ENCODE measurements around the gene COL23A1. TPM values are rescaled to one million over a fixed set of nuclear protein-coding genes. Genes with fewer than 3 reads are reported as not detected.

The COL23A1 gene
- total and polyA plus RNA-seq, 4 donors = 0.36 to 1.5 (median 1.1) TPM; not detected in 1

DNA sequence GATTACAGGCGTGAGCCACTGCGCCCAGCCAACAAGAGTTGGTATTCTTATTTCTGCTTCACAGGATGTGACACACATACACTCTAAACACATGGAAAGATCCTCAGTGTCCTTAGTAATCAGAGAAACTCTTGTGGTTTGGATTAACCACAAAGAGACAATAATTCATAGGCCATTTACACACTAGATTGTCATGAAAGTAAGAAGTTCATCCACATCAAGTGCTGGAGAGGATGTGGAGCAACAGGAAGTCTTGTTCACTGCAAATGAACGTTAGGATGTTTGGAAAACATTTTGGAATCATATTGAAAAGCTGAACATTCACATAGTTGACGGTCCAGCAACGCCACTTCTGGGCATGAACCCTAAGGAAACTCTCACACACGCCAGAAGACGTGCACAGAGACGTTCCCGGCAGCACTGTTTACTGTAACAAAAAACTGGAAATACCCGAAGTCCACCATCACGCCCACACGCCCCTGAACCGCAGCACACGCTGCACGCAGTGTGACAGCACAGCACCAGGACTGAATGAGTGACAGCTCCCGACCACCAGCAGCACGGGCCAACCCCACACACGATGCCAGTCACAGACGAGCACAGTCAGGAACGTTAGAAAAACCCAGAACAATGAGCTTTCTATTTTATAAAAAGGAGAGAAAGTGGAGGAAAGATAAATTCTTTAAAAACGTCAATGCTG is 87.6 kb downstream of the COL23A1 start:
- H3K9me3 ChIP-seq (ENCODE audit: control insufficient read depth, low read length) = no peaks in the 10 kb centered on the region
- no peak for DNase-seq
- no peaks in the 10 kb centered on the region for H3K27me3 ChIP-seq (ENCODE audit: control insufficient read depth in 1 of 2, insufficient read depth in 2 of 2, low read length in 1 of 2)
- H3K27ac ChIP-seq (ENCODE audit: low read depth in 1 of 2, low read length in 2 of 2) = no peak overlapping the region
- WGBS, 2 donors = 87 to 89% methylated on average over 21 of the region's 21 CpGs
- intact Hi-C loops (cut with DNase I) = no loop called here
- no peak for ATAC-seq (ENCODE audit: low FRiP score)
- H3K36me3 ChIP-seq (ENCODE audit: control insufficient read depth in 1 of 2, insufficient read depth in 2 of 2, low read length in 1 of 2) = no peaks in the 10 kb centered on the region
- no peak overlapping the region for H3K4me3 ChIP-seq (ENCODE audit: low read length in 2 of 2)
- no peaks in the 10 kb centered on the region for H3K4me1 ChIP-seq (ENCODE audit: control insufficient read depth in 1 of 2, insufficient read depth in 2 of 2, low read length in 2 of 2)

GRCh38 chr5:178499352-178499751 is 90.8 kb downstream of the COL23A1 start:
- Histone ChIP-seq H3K9me3 (ENCODE audit: control insufficient read depth, low read length) (no peaks in the 10 kb centered on the region), H3K27me3 (ENCODE audit: control insufficient read depth in 1 of 2, insufficient read depth in 2 of 2, low read length in 1 of 2) (no peaks in the 10 kb centered on the region), H3K4me1 (ENCODE audit: control insufficient read depth in 1 of 2, insufficient read depth in 2 of 2, low read length in 2 of 2) (no peaks in the 10 kb centered on the region), H3K4me3 (ENCODE audit: low read length in 2 of 2) (no peak overlapping the region), H3K36me3 (ENCODE audit: control insufficient read depth in 1 of 2, insufficient read depth in 2 of 2, low read length in 1 of 2) (no peaks in the 10 kb centered on the region), H3K27ac (ENCODE audit: low read depth in 1 of 2, low read length in 2 of 2) (no peak overlapping the region)
- intact Hi-C loops (cut with DNase I) = no loop called here
- no peak for DNase-seq
- ATAC-seq (ENCODE audit: low FRiP score) = no peak
- 73 to 74% methylated on average over 6 of the region's 6 CpGs for WGBS, 2 donors

- peaks cover 4% of the 10 kb centered on the region for H3K9me3 ChIP-seq (ENCODE audit: control insufficient read depth, low read length)
- no peaks in the 10 kb centered on the region for H3K4me1 ChIP-seq (ENCODE audit: control insufficient read depth in 1 of 2, insufficient read depth in 2 of 2, low read length in 2 of 2)
- no peaks in the 10 kb centered on the region for H3K36me3 ChIP-seq (ENCODE audit: control insufficient read depth in 1 of 2, insufficient read depth in 2 of 2, low read length in 1 of 2)
- 35 to 53% methylated on average over 1 of the region's 1 CpG for WGBS, 2 donors
- intact Hi-C loops (cut with DNase I) = no loop called here
- DNase-seq (no peak), ATAC-seq (ENCODE audit: low FRiP score) (no peak)
- H3K27me3 ChIP-seq (ENCODE audit: control insufficient read depth in 1 of 2, insufficient read depth in 2 of 2, low read length in 1 of 2) = no peaks in the 10 kb centered on the region
- H3K4me3 ChIP-seq (ENCODE audit: low read length in 2 of 2) = no peak overlapping the region
- no peak overlapping the region for H3K27ac ChIP-seq (ENCODE audit: low read depth in 1 of 2, low read length in 2 of 2)
These were observed 93.6 kb downstream of the COL23A1 start for GRCh38 chr5:178496642-178497041.

DNA sequence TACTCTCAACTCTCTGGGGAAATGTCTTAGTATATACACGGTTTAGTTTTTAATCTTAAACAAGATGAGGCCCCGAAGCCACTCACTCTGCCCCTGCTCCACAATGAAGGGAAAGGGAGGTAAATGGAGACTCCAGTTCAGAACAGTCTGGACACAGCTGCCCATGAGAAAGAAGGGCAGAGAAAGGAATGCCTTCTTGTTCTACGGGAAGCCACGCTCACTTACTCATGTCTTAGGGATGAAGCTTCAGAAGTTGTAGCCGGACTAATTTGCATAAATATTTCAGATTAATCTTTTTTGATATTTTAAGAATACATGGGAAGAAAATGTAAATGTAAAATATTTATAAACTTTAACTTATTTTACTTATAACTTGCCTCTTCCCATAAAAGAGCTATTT is 94.0 kb downstream of the COL23A1 start:
- intact Hi-C loops (cut with DNase I) = no loop called here
- ATAC-seq (ENCODE audit: low FRiP score) = no peak
- WGBS, 2 donors = 84 to 88% methylated on average over 5 of the region's 5 CpGs
- no peaks in the 10 kb centered on the region for H3K36me3 ChIP-seq (ENCODE audit: control insufficient read depth in 1 of 2, insufficient read depth in 2 of 2, low read length in 1 of 2)
- peaks cover 4% of the 10 kb centered on the region for H3K9me3 ChIP-seq (ENCODE audit: control insufficient read depth, low read length)
- H3K27ac ChIP-seq (ENCODE audit: low read depth in 1 of 2, low read length in 2 of 2) = no peak overlapping the region
- no peak for DNase-seq
- H3K27me3 ChIP-seq (ENCODE audit: control insufficient read depth in 1 of 2, insufficient read depth in 2 of 2, low read length in 1 of 2) = no peaks in the 10 kb centered on the region
- H3K4me1 ChIP-seq (ENCODE audit: control insufficient read depth in 1 of 2, insufficient read depth in 2 of 2, low read length in 2 of 2) = no peaks in the 10 kb centered on the region
- H3K4me3 ChIP-seq (ENCODE audit: low read length in 2 of 2) = no peak overlapping the region

DNA sequence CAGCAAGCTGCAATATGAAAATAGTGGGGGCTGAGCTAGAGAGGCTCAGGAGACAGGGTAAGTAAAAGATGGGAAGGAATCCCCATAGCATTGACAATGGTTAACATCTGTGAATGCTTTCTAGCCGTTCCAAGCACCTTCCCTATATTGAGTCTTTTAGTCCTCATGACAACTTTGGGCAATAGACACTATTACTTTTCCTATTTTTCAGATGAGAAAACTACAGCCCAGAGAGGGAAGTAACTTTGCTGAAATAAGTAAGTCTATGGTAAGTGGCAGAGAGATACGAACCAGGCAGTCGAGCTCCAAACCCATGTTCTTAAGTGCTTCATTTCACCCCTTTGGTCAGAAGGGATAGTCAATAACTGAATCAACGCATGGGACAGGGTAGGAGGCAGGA is 94.5 kb downstream of the COL23A1 start:
- 93 to 94% methylated on average over 4 of the region's 4 CpGs for WGBS, 2 donors

DNA sequence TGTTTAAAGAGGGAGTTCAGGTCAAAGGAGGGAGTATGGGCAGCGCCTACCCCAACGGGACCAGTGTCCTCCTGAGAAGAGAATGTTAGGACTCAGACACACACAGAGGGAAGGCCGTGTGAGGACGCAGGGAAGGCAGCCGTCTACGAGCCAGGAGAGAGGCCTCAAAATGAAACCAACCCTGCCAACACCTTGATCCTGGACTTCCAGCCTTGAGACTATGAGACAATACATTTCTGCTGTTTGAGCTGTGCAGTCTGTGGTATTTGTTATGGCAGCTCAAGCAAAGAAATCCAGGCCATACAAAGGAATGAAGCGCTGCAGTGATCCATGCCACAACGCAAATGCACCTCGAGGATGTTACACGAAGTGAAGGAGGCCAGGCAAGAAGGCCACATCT is 97.9 kb downstream of the COL23A1 start:
- no peaks in the 10 kb centered on the region for H3K36me3 ChIP-seq (ENCODE audit: control insufficient read depth in 1 of 2, insufficient read depth in 2 of 2, low read length in 1 of 2)
- no peaks in the 10 kb centered on the region for H3K4me1 ChIP-seq (ENCODE audit: control insufficient read depth in 1 of 2, insufficient read depth in 2 of 2, low read length in 2 of 2)
- no peak overlapping the region for H3K27ac ChIP-seq (ENCODE audit: low read depth in 1 of 2, low read length in 2 of 2)
- 98% methylated on average over 10 of the region's 10 CpGs for WGBS, 2 donors
- no peak for DNase-seq
- no peak overlapping the region for H3K4me3 ChIP-seq (ENCODE audit: low read length in 2 of 2)
- intact Hi-C loops (cut with DNase I) = no loop called here
- no peaks in the 10 kb centered on the region for H3K27me3 ChIP-seq (ENCODE audit: control insufficient read depth in 1 of 2, insufficient read depth in 2 of 2, low read length in 1 of 2)
- H3K9me3 ChIP-seq (ENCODE audit: control insufficient read depth, low read length) = peaks cover 4% of the 10 kb centered on the region
- no peak for ATAC-seq (ENCODE audit: low FRiP score)

More for the DNA sequence above, 94.5 kb downstream of the COL23A1 start:
- no peak overlapping the region for H3K27ac ChIP-seq (ENCODE audit: low read depth in 1 of 2, low read length in 2 of 2)
- ATAC-seq (ENCODE audit: low FRiP score) (no peak), DNase-seq (no peak)
- H3K36me3 ChIP-seq (ENCODE audit: control insufficient read depth in 1 of 2, insufficient read depth in 2 of 2, low read length in 1 of 2) = no peaks in the 10 kb centered on the region
- intact Hi-C loops (cut with DNase I) = no loop called here
- peaks cover 4% of the 10 kb centered on the region for H3K9me3 ChIP-seq (ENCODE audit: control insufficient read depth, low read length)
- no peaks in the 10 kb centered on the region for H3K4me1 ChIP-seq (ENCODE audit: control insufficient read depth in 1 of 2, insufficient read depth in 2 of 2, low read length in 2 of 2)
- H3K4me3 ChIP-seq (ENCODE audit: low read length in 2 of 2) = no peak overlapping the region
- no peaks in the 10 kb centered on the region for H3K27me3 ChIP-seq (ENCODE audit: control insufficient read depth in 1 of 2, insufficient read depth in 2 of 2, low read length in 1 of 2)

DNA sequence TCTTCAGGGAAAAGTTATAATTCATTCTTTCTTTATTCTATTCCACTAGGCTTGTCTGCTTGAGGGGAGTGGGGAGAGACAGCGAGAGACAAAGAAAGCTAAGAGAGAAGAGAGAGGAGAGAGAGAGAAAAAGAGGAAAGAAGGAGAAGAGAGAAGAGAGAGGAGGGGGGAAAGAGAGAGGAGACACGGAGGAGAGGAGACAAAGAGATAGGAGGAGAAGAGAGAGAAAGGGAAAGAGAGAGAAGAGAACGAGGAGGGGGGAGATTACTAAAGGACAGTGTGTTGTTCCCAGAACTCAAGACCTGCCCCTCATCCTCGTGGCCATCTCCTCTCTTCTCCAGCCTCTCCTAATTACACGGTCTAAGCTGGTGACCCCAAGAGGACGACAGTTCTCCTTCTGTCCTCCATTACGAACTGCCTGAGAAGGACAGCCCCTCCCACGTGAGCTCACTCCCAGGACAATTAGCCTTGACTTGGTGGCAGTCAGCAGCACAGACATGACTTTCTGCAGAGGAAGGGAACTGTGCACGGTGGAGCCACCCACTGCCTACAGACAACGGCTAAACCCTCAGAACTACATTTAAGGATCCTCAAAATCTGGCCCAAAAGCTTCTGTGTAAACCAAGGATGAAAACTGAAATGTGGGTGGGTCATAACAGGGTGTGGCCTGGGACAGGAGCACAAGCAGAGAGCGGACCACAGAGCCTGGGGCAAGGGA is 99.1 kb downstream of the COL23A1 start:
- no peak for ATAC-seq (ENCODE audit: low FRiP score)
- DNase-seq = no peak
- Histone ChIP-seq H3K36me3 (ENCODE audit: control insufficient read depth in 1 of 2, insufficient read depth in 2 of 2, low read length in 1 of 2) (no peaks in the 10 kb centered on the region), H3K4me1 (ENCODE audit: control insufficient read depth in 1 of 2, insufficient read depth in 2 of 2, low read length in 2 of 2) (no peaks in the 10 kb centered on the region), H3K27me3 (ENCODE audit: control insufficient read depth in 1 of 2, insufficient read depth in 2 of 2, low read length in 1 of 2) (no peaks in the 10 kb centered on the region), H3K4me3 (ENCODE audit: low read length in 2 of 2) (no peak overlapping the region), H3K27ac (ENCODE audit: low read depth in 1 of 2, low read length in 2 of 2) (no peak overlapping the region), H3K9me3 (ENCODE audit: control insufficient read depth, low read length) (peaks cover 4% of the 10 kb centered on the region)
- intact Hi-C loops (cut with DNase I) = no loop called here
- WGBS, 2 donors = 79 to 84% methylated on average over 11 of the region's 11 CpGs

GRCh38 chr5:178489271-178489976 is 100.8 kb downstream of the COL23A1 start:
- H3K27me3 ChIP-seq (ENCODE audit: control insufficient read depth in 1 of 2, insufficient read depth in 2 of 2, low read length in 1 of 2) = no peaks in the 10 kb centered on the region
- ATAC-seq (ENCODE audit: low FRiP score) = no peak
- DNase-seq = no peak
- no peak overlapping the region for H3K4me3 ChIP-seq (ENCODE audit: low read length in 2 of 2)
- no peaks in the 10 kb centered on the region for H3K36me3 ChIP-seq (ENCODE audit: control insufficient read depth in 1 of 2, insufficient read depth in 2 of 2, low read length in 1 of 2)
- intact Hi-C loops (cut with DNase I) = no loop called here
- H3K4me1 ChIP-seq (ENCODE audit: control insufficient read depth in 1 of 2, insufficient read depth in 2 of 2, low read length in 2 of 2) = no peaks in the 10 kb centered on the region
- peaks cover 4% of the 10 kb centered on the region for H3K9me3 ChIP-seq (ENCODE audit: control insufficient read depth, low read length)
- 85 to 87% methylated on average over 12 of the region's 12 CpGs for WGBS, 2 donors
- H3K27ac ChIP-seq (ENCODE audit: low read depth in 1 of 2, low read length in 2 of 2) = no peak overlapping the region
